NCI-H1105 treated with DMSO at 0.1 percent for 48 hours (cell line): ENCODE data around the gene MAU2.
A peak's percentile ranks its signal among the peaks of the same experiment; 100 is the strongest.
"Not testable (repeated sequence)": the region's sequence is repeated elsewhere in the genome, so short reads cannot be mapped to it uniquely, and the experiment has no call there.

Experiments used
- DNase-seq: peaks from one replicate; lab custom pipeline; 2025; lab: John Stamatoyannopoulos, UW

Gene MAU2

GRCh38 chr19:19384486-19384885 lies 63.9 kb downstream of the MAU2 start:
- DNase-seq = no peak

- peak; percentile 98 for DNase-seq
Measured at GRCh38 chr19:19385131-19385895, 64.7 kb downstream of the MAU2 start.

- no peak for DNase-seq
Measured at GRCh38 chr19:19385896-19386869, 65.6 kb downstream of the MAU2 start.

GRCh38 chr19:19387108-19387507 lies 66.5 kb downstream of the MAU2 start:
- no peak for DNase-seq

- DNase-seq = no peak
Measured at GRCh38 chr19:19388568-19389555, 68.2 kb downstream of the MAU2 start.

GRCh38 chr19:19389683-19390082 lies 69.1 kb downstream of the MAU2 start:
- DNase-seq = not testable (repeated sequence)

- DNase-seq = not testable (repeated sequence)
Measured at GRCh38 chr19:19394333-19394732, 73.7 kb downstream of the MAU2 start.

GRCh38 chr19:19399733-19400433 lies 79.3 kb downstream of the MAU2 start:
- DNase-seq = no peak

GRCh38 chr19:19402656-19403372 lies 82.2 kb downstream of the MAU2 start:
- DNase-seq = no peak

GRCh38 chr19:19403373-19403901 lies 82.8 kb downstream of the MAU2 start:
- no peak for DNase-seq

- DNase-seq = peak; percentile 80
Measured at GRCh38 chr19:19404879-19405860, 84.5 kb downstream of the MAU2 start, which contains the start of gene GATAD2A. Gene GATAD2A (plus strand): TSS chr19:19405675. CDS start chr19:19465346, 59,671 bp downstream.

- peak; percentile 53 for DNase-seq
Measured at GRCh38 chr19:19405971-19406877, 85.6 kb downstream of the MAU2 start.

GRCh38 chr19:19406878-19407632 lies 86.4 kb downstream of the MAU2 start:
- no peak for DNase-seq

GRCh38 chr19:19407633-19407930 lies 87.0 kb downstream of the MAU2 start:
- DNase-seq = no peak
